HG03064 (cell line): Measurements from ENCODE around the gene SLC51B.
"Not testable (repeated sequence)": the region's sequence is repeated elsewhere in the genome, so short reads cannot be mapped to it uniquely, and the experiment has no call there.

Experiments used
- ATAC-seq: cut with Tn5 transposase; IDR thresholded peaks from one replicate; pipeline ENCODE4 v1.9.1; 2021; ENCODE audit warnings: low read depth; ENCODE audit not compliant: unreplicated experiment

The SLC51B gene

DNA sequence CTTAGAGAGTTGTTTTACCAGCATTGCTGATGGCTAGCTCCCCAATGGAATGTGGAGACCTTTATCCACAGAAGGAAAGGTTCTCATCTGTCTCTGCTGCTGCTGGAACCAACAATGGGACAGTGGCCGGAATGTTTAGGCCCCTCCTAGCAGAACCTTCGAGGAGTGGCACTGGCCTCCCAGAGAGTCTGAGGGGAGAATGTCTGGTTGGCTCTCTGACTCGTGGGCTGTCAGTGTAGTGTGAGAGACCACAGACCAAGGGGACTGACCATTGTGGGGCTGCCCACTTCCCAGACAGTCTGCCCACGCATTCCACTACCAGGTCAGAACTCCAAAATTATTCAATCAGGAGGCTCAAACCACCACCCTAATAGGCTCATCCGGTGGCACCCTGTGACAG, 17.5 kb downstream of the SLC51B start:
- no peak for ATAC-seq

DNA sequence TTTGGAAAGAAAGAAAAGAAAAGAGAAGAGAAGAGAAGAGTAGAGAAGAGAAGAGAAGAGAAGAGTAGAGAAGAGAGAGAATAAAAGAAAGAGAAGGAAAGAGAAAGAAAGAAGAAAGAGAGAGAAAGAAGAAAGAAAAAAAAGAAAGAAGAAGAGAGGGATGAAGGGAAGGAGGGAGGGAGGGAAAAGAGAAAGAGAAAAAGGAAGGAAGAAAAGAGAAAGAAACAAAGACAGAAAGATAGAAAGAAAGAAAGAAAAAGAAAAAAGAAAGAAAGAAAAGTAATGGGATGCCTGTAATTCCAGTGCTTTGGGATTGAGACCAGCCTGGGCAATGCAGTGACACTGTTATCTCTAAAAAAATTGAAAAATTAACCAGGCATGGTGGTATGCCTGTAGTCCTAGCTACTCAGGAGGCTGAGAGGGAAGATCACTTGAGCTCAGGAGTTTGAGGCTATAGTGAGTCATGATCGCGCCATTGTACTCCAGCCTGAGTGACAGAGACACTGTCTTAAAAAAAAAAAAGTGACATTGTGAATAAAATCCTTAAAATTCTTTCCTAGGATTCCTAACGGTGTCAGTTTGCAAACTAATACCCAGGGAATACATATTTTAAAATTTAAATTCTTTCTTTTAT, 20.9 kb downstream of the SLC51B start:
- ATAC-seq, result no peak

DNA sequence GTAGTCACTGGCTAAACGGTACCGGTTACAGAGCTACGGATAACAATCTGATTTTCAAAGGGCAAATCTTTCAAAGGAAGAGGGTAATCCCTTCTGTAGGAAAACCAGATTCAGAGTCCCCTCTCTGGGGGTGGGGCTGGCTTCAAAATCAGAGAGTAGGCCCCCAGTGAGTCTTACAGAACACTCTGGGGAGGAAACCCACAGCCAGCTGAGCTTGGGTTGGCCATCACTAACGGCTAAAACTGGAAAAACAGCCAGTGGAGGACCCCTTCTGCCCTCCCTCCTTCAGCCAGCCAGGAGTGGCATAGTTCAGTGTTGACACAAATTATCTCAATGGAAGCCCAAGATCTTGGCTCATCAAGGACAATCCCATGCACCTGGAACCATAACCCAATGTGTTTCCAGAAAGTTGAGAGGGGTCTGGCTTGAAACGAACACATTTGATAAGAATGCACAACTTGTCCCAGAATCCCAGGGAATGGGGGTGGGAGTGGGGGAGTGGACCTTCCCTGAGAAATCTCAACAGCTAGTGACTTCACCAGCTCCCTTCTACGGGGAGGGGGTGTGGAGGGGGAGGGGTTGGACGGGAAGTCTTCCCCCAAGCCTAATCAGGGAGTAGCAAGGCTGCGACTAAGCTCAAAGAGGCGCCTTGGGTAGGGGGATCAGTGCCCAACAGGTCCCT, 21.6 kb downstream of the SLC51B start:
- ATAC-seq, result no peak

DNA sequence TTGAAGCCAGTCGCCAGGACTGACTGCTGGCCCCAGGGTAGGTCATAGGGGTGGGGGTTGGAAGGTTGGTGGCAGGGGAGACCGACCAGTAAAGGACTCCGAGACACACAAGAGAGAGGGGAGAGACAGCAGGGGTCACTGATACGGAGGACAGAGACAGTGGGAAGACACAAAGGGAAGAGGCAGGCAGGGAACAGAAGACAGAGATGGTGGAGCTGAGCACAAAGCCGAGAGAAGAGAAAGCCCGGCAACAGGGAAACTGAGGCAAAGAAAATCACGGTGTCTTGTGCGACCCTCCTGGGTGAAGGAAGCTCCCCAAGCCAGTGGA, 22.1 kb downstream of the SLC51B start:
- no peak for ATAC-seq

DNA sequence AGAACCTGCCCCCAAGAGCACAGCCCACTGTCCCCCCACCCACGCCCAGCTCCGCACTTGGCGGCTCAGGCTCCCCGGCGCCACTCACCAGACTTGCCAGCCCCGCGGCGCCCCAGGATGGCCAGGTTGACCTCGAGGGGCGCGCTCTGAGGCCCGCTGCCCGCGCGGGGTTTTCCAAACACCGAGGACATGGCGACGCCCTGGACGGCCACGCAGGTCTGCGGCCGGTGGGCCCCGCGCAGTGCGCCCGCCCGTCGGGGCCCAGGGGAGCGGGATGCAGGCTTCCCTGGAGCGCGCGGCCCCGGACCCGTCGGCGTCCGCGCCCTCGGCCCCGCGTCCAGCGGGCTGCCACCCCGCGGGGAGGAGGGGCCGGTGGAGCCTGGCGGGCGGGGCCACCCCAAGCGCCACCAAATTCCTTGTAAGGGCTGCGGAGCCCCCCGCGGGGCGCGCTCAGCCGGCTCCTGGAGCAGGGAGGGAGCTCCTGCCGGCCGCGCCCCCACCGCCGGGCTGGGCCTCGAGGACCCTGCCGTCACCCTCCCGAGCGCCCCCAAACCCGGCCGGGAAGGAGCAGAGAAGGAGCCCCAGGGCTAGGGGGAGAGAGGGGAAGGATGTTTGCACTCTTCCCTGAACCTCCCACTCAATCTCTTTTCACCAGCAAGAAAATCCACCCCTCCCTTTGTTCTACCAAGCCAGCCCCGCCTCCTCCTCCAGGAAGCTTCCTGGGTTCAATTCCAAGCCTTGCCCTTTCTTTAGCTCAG, 22.6 kb downstream of the SLC51B start, which contains the start of gene RASL12:
RASL12 (minus strand) TSS at position 347 of the 758 bp plus-strand sequence; CDS start at position 191, 156 bp downstream.
- no peak for ATAC-seq

DNA sequence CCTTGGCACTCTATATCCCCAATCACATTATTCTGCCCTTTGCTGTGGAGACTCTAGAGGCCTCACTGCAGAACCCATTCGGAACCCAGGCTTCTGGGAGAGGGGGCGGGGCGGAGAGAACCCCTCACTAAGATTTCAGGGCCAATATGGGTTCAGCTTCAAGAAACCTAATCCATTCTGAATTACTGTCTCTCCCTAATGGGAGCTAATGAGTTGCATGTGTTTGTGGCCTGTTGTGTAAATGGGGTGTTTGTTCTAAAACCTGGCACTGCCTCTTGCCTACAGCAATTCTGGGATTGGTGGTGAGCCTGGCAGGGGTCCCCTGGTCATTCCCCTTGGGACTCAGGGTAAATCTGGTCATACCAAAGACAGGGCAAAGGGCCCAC, 23.2 kb downstream of the SLC51B start:
- no peak for ATAC-seq

DNA sequence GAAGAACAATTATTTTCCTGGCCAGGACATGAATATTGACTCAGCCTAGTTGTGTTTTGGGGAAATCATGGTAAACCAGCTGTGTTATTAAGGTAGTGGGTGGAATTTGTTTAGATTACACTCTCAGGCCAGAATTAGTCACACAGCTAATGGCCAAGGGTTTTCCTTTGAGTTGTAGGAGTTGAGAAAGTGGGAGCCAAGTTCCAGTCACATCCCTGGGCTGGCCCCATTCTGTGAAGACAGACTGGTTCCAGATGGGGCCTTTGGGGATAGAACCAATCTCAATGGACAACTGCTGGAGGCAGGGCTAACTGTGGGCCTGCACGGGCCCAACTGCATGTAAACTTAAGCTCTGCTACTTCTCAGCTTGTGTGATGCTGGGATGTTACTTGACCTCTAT, 24.0 kb downstream of the SLC51B start:
- no peak for ATAC-seq

DNA sequence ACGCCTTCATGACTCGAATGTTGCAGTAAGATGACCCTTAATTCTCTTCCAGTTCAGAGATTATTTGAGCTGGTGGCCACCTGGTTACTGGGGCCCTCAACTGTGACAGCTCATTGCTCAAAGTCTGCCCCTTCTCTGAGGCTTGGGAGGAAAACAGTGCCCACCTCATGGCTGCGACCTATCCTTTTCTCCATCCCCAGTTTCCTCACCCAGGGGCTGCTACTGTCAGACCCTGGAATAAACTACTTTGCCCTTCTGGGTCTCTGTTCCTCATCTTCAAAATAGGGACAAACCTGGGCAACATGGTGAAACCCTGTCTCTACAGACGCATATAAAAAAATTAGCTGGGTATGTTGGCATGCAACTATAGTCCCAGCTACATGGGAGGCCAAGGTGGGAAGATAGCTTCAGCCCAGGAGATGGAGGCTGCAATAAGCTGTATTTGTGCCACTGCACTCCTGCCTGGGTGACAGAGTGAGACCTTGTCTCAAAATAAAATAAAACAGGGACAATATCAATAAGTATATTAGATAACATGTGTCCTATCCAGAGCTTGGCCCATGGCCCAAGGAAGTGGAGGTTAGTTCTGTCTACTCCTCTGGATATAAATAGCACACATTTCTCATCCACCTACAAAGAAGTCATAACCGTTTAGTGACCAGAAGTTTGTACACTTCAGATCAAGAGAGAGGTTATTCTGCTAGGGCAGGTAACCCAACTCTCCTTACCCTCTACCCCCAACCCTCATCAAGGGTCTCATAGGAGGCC, 24.8 kb downstream of the SLC51B start:
- no peak for ATAC-seq

DNA sequence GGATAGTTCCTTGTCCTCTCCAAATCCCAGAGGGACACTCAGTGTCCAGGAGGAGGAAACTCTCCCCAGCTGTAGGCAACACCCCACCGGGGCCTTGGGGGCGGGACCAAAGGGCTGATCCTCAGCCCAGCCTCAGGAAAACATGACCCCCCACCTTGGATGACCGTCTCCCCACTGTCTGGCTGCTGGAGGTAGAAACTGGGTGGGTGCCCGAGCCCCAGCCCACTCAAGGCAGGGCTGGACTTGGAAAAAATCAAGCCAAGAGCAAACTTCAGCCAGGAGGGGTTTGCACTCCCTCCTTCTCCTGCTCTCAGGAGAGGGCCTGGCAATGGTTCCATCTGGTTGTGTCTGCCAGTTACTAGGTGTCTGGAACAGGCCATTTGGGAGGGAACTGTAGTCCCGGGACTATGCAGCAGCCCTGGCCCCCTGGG, 26.2 kb downstream of the SLC51B start:
- ATAC-seq, result no peak

DNA sequence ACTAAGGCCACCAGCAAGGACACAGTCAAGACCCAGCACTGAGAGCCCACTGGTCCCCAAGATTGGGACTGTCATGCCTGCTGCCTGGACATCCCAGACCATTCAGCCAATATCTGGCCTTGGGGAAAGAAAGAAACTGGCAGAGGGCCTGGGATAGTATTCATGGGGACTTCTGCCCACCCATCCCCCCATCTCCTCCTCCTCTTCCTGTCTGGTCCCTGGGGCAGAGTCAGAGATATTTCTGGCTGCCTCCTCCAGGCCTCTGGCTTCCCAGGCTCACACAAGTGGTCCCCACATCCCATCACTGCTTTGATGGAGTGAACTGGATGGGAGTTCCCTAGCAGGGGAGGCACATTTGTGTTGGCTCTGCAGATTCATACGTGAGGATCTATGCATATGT, 26.8 kb downstream of the SLC51B start:
- ATAC-seq, result no peak

DNA sequence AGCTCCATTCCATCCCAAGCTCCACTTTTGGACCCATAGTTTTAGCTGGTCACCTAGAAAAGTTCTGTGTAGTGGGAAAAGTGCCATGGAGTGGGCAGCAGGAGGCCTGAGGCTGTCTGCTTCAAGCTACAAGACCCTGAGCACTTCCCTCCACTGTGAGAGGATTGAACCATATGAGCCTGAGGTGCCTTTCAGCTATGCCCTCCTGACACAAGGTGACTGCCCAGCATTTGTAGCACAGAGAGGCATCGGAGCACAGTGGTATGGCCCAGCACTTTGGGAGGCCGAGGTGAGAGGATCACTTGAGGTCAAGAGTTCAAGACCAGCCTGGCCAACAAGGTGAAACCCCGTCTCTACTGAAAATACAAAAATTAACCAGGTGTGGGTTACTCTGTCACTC, 27.4 kb downstream of the SLC51B start:
- no peak for ATAC-seq

DNA sequence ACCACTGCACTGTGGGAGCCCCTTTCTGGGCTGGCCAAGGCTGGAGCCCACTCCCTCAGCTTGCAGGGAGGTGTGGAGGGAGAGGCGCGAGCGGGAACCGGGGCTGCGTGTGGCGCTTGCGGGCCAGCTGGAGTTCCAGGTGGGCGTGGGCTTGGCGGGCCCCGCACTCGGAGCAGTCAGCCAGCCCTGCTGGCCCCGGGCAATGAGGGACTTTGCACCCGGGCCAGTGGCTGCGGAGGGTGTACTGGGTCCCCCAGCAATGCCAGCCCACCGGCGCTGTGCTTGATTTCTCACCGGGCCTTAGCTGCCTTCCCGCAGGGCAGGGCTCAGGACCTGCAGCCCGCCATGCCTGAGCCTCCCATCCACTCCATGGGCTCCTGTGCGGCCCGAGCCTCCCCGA, 29.8 kb downstream of the SLC51B start:
- ATAC-seq, result not testable (repeated sequence)

DNA sequence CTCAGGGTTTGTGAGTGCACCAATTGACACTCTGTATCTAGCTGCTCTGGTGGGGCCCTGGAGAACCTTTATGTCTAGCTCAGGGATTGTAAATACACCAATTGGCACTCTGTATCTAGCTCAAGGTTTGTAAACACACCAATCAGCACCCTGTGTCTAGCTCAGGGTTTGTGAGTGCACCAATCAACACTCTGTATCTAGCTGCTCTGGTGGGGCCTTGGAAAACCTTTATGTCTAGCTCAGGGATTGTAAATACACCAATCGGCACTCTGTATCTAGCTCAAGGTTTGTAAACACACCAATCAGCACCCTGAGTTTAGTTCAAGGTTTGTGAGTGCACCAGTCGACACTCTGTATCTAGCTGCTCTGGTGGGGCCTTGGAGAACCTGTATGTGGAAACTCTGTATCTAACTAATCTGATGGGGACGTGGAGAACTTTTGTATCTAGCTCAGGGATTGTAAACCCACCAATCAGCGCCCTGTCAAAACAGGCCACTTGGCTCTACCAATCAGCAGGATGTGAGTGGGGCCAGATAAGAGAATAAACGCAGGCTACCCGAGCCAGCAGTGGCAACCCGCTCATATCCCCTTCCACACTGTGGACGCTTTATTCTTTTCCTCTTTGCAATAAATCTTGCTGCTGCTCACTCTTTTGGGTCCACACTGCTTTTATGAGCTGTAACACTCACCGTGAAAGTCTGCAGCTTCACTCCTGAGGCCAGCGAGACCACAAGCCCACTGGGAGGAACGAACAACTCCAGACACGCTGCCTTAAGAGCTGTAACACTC, 30.6 kb downstream of the SLC51B start:
- not testable (repeated sequence) for ATAC-seq

DNA sequence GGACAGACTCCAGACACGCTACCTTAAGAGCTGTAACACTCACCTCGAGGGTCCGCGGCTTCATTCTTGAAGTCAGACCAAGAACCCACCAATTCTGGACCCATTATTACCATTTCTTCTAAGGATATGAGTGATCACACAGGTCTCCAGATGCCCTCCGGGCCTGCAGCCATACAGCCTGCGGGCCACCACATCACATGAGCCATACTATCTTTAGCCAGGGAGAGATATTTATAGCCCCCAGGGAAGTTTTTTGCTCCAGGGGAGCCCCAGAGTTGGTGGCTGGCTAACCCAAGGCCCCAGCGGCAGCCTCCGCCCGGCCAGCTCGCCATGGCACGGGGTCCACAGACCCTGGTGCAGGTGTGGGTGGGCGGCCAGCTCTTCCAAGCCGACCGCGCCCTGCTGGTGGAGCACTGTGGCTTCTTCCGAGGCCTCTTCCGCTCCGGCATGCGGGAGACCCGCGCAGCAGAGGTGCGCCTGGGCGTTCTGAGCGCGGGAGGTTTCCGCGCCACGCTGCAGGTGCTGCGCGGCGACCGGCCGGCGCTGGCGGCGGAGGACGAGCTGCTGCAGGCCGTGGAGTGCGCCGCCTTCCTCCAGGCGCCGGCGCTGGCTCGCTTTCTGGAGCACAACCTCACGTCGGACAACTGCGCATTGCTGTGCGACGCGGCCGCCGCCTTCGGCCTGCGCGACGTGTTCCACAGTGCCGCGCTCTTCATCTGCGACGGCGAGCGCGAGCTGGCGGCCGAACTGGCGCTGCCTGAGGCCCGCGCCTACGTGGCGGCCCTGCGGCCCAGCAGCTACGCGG, 31.5 kb downstream of the SLC51B start, which contains the start of gene KBTBD13:
KBTBD13 (plus strand) TSS at position 261 of the 805 bp plus-strand sequence; CDS start at position 331, 70 bp downstream.
- ATAC-seq, result no peak

DNA sequence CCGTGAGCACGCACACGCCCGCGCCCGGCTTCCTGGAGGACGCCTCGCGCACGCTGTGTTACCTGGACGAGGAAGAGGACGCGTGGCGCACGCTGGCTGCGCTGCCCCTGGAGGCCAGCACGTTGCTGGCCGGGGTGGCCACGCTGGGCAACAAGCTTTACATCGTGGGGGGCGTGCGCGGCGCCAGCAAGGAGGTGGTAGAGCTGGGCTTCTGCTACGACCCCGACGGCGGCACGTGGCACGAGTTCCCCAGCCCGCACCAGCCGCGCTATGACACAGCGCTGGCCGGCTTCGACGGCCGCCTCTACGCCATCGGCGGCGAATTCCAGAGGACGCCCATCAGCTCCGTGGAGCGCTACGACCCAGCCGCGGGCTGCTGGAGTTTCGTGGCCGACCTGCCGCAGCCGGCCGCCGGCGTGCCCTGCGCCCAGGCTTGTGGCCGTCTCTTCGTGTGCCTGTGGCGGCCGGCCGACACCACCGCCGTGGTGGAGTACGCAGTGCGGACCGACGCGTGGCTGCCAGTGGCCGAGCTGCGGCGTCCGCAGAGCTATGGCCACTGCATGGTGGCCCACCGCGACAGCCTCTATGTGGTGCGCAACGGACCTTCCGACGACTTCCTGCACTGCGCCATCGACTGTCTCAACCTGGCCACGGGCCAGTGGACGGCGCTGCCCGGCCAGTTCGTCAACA, 32.2 kb downstream of the SLC51B start:
- no peak for ATAC-seq

DNA sequence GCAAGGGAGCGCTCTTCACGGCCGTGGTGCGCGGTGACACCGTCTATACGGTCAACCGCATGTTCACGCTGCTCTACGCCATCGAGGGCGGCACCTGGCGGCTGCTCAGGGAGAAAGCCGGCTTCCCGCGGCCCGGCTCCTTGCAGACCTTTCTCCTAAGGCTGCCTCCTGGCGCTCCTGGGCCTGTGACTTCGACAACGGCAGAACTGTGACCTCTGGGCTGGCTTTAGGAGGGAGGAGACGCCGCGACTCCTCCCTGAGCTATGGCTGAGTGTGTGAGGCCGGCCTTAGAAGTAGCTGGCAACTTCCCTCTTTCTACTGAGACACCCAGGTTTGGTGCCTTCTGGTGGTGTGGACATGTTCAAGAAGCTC, 32.8 kb downstream of the SLC51B start:
- ATAC-seq, result no peak

DNA sequence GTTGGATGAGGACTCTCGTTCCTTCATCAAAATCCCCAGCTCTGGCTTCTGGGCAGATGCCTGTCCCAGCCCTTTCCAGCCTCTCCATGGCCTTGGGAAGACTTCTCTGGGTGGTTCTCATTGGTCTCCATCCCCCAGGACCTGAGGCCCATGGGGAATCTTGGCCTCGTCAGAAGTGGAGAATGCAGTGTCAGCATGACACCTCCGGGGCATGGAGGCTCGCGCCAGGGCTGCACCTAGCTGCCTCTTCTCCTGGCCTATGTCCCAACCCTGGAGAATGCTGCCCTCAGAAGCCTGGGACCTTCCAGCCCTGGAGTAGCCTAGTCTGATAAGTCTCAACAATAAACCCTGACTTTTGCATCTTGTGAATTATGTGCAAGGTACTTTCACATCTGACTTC, 34.4 kb downstream of the SLC51B start:
- ATAC-seq, result no peak

DNA sequence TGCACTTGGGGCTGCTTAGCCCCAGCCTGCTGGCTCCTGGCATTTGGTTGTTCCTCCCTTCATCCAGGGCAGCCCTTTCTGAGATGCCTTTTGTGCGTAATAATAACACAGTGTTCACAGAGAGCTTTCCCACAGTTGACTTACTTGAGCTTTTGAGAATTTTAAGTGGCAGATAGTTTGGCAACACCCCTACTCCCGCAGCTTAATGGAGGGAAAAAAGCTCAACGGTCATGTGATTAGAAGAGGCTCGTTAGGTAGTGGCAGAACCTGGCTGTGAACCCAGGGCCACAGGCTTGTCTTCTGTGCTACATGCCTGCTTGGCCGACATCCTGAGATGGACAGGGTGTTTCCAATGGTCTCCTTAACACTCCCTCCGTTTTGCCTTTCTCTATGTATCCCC, 36.1 kb downstream of the SLC51B start:
- ATAC-seq, result no peak

DNA sequence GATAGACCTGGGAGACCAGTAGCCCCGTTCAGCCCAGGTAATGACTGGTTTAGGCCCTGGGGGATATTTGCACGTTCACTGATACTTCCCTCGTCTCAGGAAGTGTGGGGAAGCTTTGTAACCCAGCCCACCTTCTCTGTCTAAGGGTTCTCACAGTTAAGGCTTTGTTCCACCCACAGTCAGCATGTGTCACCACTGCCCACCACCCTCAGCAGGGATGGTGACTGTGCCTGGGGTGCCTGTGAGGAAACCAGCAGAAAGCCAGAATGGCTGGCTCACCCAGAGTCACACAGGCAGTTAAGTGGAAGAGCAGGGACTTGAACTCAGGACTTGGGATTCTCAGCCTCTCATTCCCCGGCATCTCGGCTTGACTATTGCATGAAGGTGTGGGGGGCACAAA, 36.6 kb downstream of the SLC51B start:
- ATAC-seq, result no peak
